GM21447 (cell line): ENCODE data around the gene CPNE2.

Source experiments
- ATAC-seq: cut with Tn5 transposase; IDR thresholded peaks from one replicate; pipeline ENCODE4 v1.9.1; 2021; ENCODE audit not compliant: unreplicated experiment

The CPNE2 gene

GRCh38 chr16:57144027-57144426, 51.6 kb downstream of the CPNE2 start:
- no peak for ATAC-seq

GRCh38 chr16:57145046-57146021, 53.0 kb downstream of the CPNE2 start:
- no peak for ATAC-seq

- no peak for ATAC-seq
Observed at GRCh38 chr16:57146040-57146647, 53.8 kb downstream of the CPNE2 start.

- ATAC-seq = no peak
Observed at GRCh38 chr16:57146735-57147134, 54.4 kb downstream of the CPNE2 start.

- ATAC-seq = no peak
Observed at GRCh38 chr16:57147381-57148221, 55.2 kb downstream of the CPNE2 start.

- no peak for ATAC-seq
Observed at GRCh38 chr16:57148481-57148880, 56.1 kb downstream of the CPNE2 start.

- no peak for ATAC-seq
Observed at GRCh38 chr16:57149391-57149790, 57.0 kb downstream of the CPNE2 start.

- no peak for ATAC-seq
Observed at GRCh38 chr16:57150682-57151330, 58.4 kb downstream of the CPNE2 start.

GRCh38 chr16:57151369-57151768, 59.0 kb downstream of the CPNE2 start:
- no peak for ATAC-seq

GRCh38 chr16:57152096-57153093, 60.0 kb downstream of the CPNE2 start:
- ATAC-seq = no peak

GRCh38 chr16:57153841-57154240, 61.5 kb downstream of the CPNE2 start:
- ATAC-seq = no peak

- no peak for ATAC-seq
Observed at GRCh38 chr16:57155702-57156350, 63.4 kb downstream of the CPNE2 start.

- no peak for ATAC-seq
Observed at GRCh38 chr16:57156351-57156703, 63.9 kb downstream of the CPNE2 start.

- ATAC-seq = no peak
Observed at GRCh38 chr16:57157533-57157932, 65.2 kb downstream of the CPNE2 start.

- ATAC-seq = no peak
Observed at GRCh38 chr16:57159447-57159846, 67.1 kb downstream of the CPNE2 start.

GRCh38 chr16:57163842-57164241, 71.5 kb downstream of the CPNE2 start:
- no peak for ATAC-seq

- ATAC-seq = no peak
Observed at GRCh38 chr16:57165483-57165882, 73.1 kb downstream of the CPNE2 start.

- ATAC-seq = no peak
Observed at GRCh38 chr16:57165938-57166337, 73.6 kb downstream of the CPNE2 start.

- ATAC-seq = no peak
Observed at GRCh38 chr16:57166451-57166850, 74.1 kb downstream of the CPNE2 start.
